Breast epithelium (tissue), 4 donors: ENCODE data around the gene BARX2. TPM values are rescaled to one million over a fixed set of nuclear protein-coding genes. Genes with fewer than 3 reads are reported as not detected.

Source experiments
- DNase-seq, 2 donors: peaks; one replicate each; pipeline ENCODE4 v3.0.0-alpha.2; 2019; ENCODE audit warnings: low spot score in 2 of 2
- H3K27ac ChIP-seq, 2 donors: fragments of 200-600 bp; sonication (generic) in 1 of 2; one replicate each; pipeline ENCODE4 v1.5.1; 2016 to 2019; ENCODE audit warnings: mild to moderate bottlenecking in 1 of 2
- H3K27me3 ChIP-seq, 2 donors: fragments of 200-600 bp; sonication (generic) in 1 of 2; one replicate each; pipeline versions ENCODE4 v1.5.1 to v1.6.0; 2017 to 2019; ENCODE audit warnings: control low read depth in 1 of 2, mild to moderate bottlenecking in 1 of 2
- H3K36me3 ChIP-seq: fragments of 200-600 bp; one replicate; pipeline ENCODE4 v1.5.1; 2019
- H3K4me1 ChIP-seq, 2 donors: fragments of 200-600 bp; sonication (generic); one replicate each; pipeline ENCODE4 v1.5.1; 2016 to 2019; ENCODE audit warnings: control low read depth in 1 of 2
- H3K4me3 ChIP-seq, 3 donors: fragments of 200-600 bp; sonication (generic); 1 replicate in 2 of 3; 2 replicates in 1 of 3; pipeline ENCODE4 v1.5.1; 2016 to 2019; ENCODE audit warnings: mild to moderate bottlenecking in 3 of 3, moderate library complexity in 2 of 3
- H3K9me3 ChIP-seq, 2 donors: fragments of 200-600 bp; sonication (generic) in 1 of 2; one replicate each; pipeline ENCODE4 v1.5.1; 2016 to 2019; ENCODE audit warnings: control low read depth in 1 of 2
- CTCF ChIP-seq, 3 donors: fragments of 450-650 bp; IDR thresholded peaks; one replicate each; pipeline ENCODE4 v1.5.1; 2016 to 2017; ENCODE audit warnings: antibody characterized with exemption in 3 of 3, mild to moderate bottlenecking in 3 of 3, moderate library complexity in 3 of 3
- POLR2A ChIP-seq: fragments of 450-650 bp; IDR thresholded peaks from one replicate; pipeline ENCODE4 v1.6.1; 2016; ENCODE audit warnings: antibody characterized with exemption, mild to moderate bottlenecking, moderate library complexity
- POLR2AphosphoS5 ChIP-seq, 3 donors: sonication (generic); formaldehyde crosslinking; IDR thresholded peaks; one replicate each; pipeline ENCODE4 v1.6.1; 2017; ENCODE audit warnings: antibody characterized with exemption in 3 of 3
- intact Hi-C: fragments of 100-400 bp; cut with DNase I; formaldehyde crosslinking; loops from one replicate; pipeline ENCODE4 v1.15.1; 2023; ENCODE audit warnings: low total_unique reads
- total RNA-seq, 3 donors: library from RNA; depleted of rRNA; stranded (reverse); fragments of >200 nt; gene quantifications; one replicate each; pipeline ENCODE4 v1.1.0, GENCODE V29; 2016

The BARX2 gene
- total RNA-seq, 3 donors from 2014 or later, result 8.2 to 19.5 TPM; not detected in 1

GRCh38 chr11:129412494-129412893 lies 36.8 kb downstream of the BARX2 start:
- intact Hi-C loops, result no loop called here
- no peak for DNase-seq
- no peak for TF ChIP-seq POLR2A

GRCh38 chr11:129414144-129414872 lies 38.7 kb downstream of the BARX2 start:
- Histone ChIP-seq H3K27ac (no peak overlapping the region), H3K4me1 (no peaks in the 10 kb centered on the region), H3K36me3 (no peaks in the 10 kb centered on the region), H3K4me3 (no peak overlapping the region), H3K9me3 (no peaks in the 10 kb centered on the region), H3K27me3 (no peaks in the 10 kb centered on the region)
- TF ChIP-seq POLR2AphosphoS5 (IDR thresholded peaks at IDR 0.05) (no peak), CTCF (IDR thresholded peaks at IDR 0.05) (no peak), POLR2A (no peak)
- intact Hi-C loops, result no loop called here
- no peak for DNase-seq

More at GRCh38 chr11:129412494-129412893, 36.8 kb downstream of the BARX2 start:
- Histone ChIP-seq H3K36me3 (no peaks in the 10 kb centered on the region), H3K27ac (no peak overlapping the region), H3K9me3 (no peaks in the 10 kb centered on the region), H3K27me3 (no peaks in the 10 kb centered on the region), H3K4me1 (no peaks in the 10 kb centered on the region), H3K4me3 (no peak overlapping the region)

- Histone ChIP-seq H3K4me3 (no peak overlapping the region), H3K4me1 (no peaks in the 10 kb centered on the region), H3K27me3 (no peaks in the 10 kb centered on the region), H3K9me3 (no peaks in the 10 kb centered on the region), H3K36me3 (no peaks in the 10 kb centered on the region), H3K27ac (no peak overlapping the region)
- intact Hi-C loops, result no loop called here
- no peak for TF ChIP-seq POLR2AphosphoS5 (IDR thresholded peaks at IDR 0.05)
- no peak for TF ChIP-seq CTCF (IDR thresholded peaks at IDR 0.05)
- no peak for TF ChIP-seq POLR2A
- no peak for DNase-seq
These were observed 40.6 kb downstream of the BARX2 start for GRCh38 chr11:129416080-129416820.

- H3K27me3 ChIP-seq, result no peaks in the 10 kb centered on the region
- H3K4me3 ChIP-seq, result no peak overlapping the region
- no peaks in the 10 kb centered on the region for H3K4me1 ChIP-seq
- TF ChIP-seq CTCF (IDR thresholded peaks at IDR 0.05) (no peak), POLR2AphosphoS5 (IDR thresholded peaks at IDR 0.05) (no peak), POLR2A (no peak)
- intact Hi-C loops, result no loop called here
- H3K27ac ChIP-seq, result peak overlapping the region in 1 of 2 donors; percentile 11
- no peak for DNase-seq
- H3K9me3 ChIP-seq, result no peaks in the 10 kb centered on the region
- H3K36me3 ChIP-seq, result no peaks in the 10 kb centered on the region
These were observed 41.8 kb downstream of the BARX2 start for GRCh38 chr11:129417458-129417857.

- TF ChIP-seq CTCF (IDR thresholded peaks at IDR 0.05), result no peak
- TF ChIP-seq POLR2AphosphoS5 (IDR thresholded peaks at IDR 0.05), result no peak
- no peak for TF ChIP-seq POLR2A
- DNase-seq, result no peak
- Histone ChIP-seq H3K27ac (peak overlapping the region; percentile 26 to 57), H3K36me3 (no peaks in the 10 kb centered on the region), H3K9me3 (no peaks in the 10 kb centered on the region), H3K27me3 (no peaks in the 10 kb centered on the region), H3K4me1 (no peaks in the 10 kb centered on the region), H3K4me3 (no peak overlapping the region)
- intact Hi-C loops, result no loop called here
These were observed 42.4 kb downstream of the BARX2 start for GRCh38 chr11:129418039-129418438.
